NCI-H187 treated with DMSO at 0.1 percent for 48 hours (cell line): ENCODE measurements around the gene EXOC2.

Experiments used
- DNase-seq: peaks from one replicate; lab custom pipeline; 2025; lab: John Stamatoyannopoulos, UW

EXOC2 gene

GRCh38 chr6:446418-447366 is 246.2 kb downstream of the EXOC2 start:
- no peak for DNase-seq

- DNase-seq: no peak
Measured at GRCh38 chr6:445571-446417, 247.1 kb downstream of the EXOC2 start.

GRCh38 chr6:444653-445275 is 248.2 kb downstream of the EXOC2 start:
- no peak for DNase-seq

DNA sequence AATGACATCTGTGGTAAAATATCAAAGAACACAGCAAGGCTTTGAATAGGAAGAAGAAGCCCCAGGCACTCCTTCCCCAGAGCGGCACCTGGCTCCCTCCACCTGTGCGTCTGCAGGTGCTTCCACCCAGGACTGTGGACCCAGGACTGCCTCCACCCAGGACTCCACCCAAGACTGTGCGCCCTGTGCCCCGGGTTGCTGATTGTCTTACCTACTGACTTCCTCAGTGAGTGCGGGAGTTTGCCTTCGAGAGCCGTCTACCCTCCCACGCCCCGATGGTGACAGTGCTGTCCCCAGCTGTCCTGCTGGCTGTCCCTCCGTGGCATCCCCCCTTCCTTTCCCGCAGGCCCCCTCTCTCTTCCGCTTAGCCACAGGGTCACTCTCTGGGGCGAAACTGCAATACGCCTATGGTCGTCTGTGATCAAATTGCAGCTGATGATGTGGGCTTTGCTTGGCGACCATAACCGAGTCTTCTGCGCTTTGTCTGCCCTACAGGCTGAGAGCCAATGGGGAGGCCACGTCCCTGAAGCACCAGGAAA is 249.2 kb downstream of the EXOC2 start:
- no peak for DNase-seq

DNA sequence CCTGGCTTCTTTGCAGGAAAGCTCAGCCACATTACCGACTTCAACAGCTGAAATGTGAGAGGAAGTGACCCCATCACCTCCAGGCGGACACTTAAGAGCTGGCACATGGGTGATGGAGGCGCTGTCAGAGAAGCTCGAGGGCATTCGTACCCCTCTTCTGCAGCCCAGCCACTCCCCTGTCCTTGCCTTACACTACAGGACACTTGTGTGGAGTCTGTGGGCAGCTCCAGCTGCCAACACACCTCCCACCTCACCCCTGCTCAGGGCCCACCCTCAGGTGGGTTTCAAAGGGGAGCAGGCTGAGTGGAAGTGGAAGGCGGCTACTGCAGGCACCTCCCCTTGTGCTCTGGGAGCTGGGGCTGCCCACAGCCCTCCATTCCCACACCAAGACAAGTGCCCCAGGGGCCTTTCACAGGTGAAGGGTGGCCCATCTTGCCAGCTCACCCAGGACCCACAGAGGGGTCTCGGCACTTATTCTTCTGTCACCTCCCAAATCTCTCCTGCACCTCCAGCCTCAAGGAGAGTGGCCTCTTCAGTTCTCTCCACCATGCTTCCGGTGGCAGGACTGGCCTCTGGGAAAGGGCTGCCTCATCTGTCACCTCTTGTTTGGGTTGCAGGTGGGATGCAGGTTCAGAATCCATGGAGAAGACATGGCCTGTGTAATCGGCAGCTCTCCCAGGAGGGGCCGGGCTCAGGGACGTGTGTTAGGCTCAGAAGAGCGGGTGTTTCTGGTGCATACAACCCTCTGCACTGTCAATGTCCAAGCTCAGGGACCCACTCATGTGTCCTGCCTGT is 251.6 kb downstream of the EXOC2 start:
- DNase-seq: no peak

DNA sequence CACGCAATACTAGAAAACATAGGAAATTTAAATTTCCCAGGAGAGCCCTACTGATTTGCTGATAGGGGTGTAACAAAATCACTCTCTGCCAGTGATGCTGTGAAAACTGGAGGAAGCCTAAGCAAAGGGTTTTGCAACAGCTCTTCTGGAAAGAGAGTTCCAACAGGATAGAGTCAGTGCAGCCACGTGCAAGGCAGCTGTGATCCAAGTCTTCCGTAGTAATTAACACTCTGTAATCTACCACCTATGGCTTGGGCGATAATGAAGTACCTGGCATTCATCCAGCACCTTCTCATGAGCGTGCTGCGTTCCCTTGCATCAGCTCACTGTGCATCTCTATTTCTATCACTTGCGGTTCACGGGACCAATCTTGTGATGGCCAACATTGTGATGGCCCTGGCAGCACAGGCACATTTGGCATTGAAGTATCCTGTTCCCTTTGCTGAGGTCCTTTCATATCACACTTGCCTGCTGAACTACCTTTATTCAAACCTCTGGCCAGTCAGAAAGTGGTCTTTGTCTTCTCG is 253.2 kb downstream of the EXOC2 start:
- DNase-seq: no peak

- no peak for DNase-seq
Measured at GRCh38 chr6:438634-439170, 254.2 kb downstream of the EXOC2 start.

- DNase-seq: no peak
Measured at GRCh38 chr6:437037-437392, 255.9 kb downstream of the EXOC2 start.

DNA sequence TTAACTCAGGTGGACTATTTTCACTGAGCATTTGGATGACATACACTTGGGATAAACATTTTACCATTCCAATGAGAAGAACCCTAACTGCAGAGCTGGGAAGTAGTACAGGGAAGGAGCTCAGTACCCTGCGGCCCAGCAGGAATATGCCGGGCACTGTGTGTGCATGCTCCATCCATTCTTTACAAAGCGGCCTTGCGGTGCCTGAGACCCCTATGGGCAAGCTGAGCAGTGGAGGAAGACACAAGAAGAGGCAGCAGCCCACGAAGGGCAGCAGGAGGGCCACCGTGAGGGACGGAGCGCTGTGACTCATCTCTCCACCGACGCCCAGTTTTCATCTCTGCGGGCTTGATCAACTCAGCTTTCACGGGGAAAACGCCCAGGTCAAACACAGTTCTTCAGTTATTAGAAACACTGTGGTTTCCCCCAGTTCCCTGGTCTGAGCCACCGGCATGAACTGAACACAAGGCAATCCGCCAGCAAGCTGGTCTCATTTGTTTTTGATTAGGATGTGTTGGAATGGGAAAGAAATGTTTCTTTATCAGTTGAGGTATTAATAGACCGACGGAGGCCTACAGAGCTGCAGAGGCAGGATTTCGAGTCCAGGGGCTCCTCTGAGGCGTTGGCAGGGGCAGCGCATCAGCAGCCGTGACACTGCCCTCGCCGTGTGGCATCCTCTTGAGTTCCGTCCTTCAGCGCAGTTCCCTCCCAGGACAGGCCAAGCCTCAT is 256.5 kb downstream of the EXOC2 start:
- no peak for DNase-seq

- no peak for DNase-seq
Measured at GRCh38 chr6:435441-436307, 257.3 kb downstream of the EXOC2 start.
